B cell (primary cell): ENCODE measurements around the gene TANC1. TPM values are rescaled to one million over a fixed set of nuclear protein-coding genes. Genes with fewer than 3 reads are reported as not detected.

Source experiments
- ATAC-seq: fragments of 200-7000 bp; cut with Tn5 transposase; one replicate; pipeline ENCODE4 v1.10.0; 2021; ENCODE audit warnings: low read depth, mild to moderate bottlenecking, moderate number of reproducible peaks, moderate library complexity
- CTCF ChIA-PET: fragments of 350-600 bp; sonication (Branson Sonifier 250); formaldehyde crosslinking; loops from one replicate; lab custom pipeline; 2021; ENCODE audit warnings: antibody characterized with exemption, inconsistent platforms; lab: Charles Lee
- POLR2A ChIA-PET: fragments of 350-600 bp; sonication (Branson Sonifier 250); formaldehyde crosslinking; loops from one replicate; lab custom pipeline; 2021; ENCODE audit warnings: antibody characterized with exemption; lab: Charles Lee
- DNase-seq: peaks from one replicate; pipeline ENCODE4 v3.0.0; 2013
- H2AFZ ChIP-seq: 2 replicates; pipeline ENCODE4 v1.6.1; 2012; ENCODE audit warnings: mild to moderate bottlenecking, low read depth, low read length; ENCODE audit not compliant: insufficient read depth, poor library complexity, severe bottlenecking
- H3K27ac ChIP-seq, 2 donors: 1 replicate in 1 of 2; 2 replicates in 1 of 2; pipeline ENCODE4 v1.5.1; 2012 to 2013; ENCODE audit warnings: low read length in 2 of 2, mild to moderate bottlenecking in 2 of 2, moderate library complexity in 1 of 2
- H3K27me3 ChIP-seq, 4 experiments: fragments of 200-600 bp in 1 of 4; sonication (generic) in 1 of 4; replicated peaks in 1 of 4; 1 replicate in 2 of 4; 2 replicates in 2 of 4; pipeline versions ENCODE4 v1.6.1 to v1.7.0; 2013 to 2016; ENCODE audit warnings: low read length in 3 of 4, mild to moderate bottlenecking in 2 of 4, mixed read lengths in 1 of 4, moderate library complexity in 1 of 4; ENCODE audit not compliant: insufficient read depth in 4 of 4, control insufficient read depth in 3 of 4; ENCODE audit errors: control extremely low read depth in 1 of 4
- H3K36me3 ChIP-seq, 2 experiments: replicated peaks in 1 of 2; 1 replicate in 1 of 2; 2 replicates in 1 of 2; pipeline versions ENCODE4 v1.6.1 to v1.7.1; 2013; ENCODE audit warnings: low read length in 1 of 2; ENCODE audit not compliant: insufficient read depth in 2 of 2, control insufficient read depth in 1 of 2; ENCODE audit errors: control extremely low read depth in 1 of 2, extremely low read depth in 1 of 2
- H3K4me1 ChIP-seq, 2 donors: fragments of 200-600 bp in 1 of 2; sonication (generic) in 1 of 2; 1 replicate in 1 of 2; 2 replicates in 1 of 2; pipeline versions ENCODE4 v1.5.1 to v1.6.1; 2013 to 2017; ENCODE audit warnings: low read length in 2 of 2; ENCODE audit not compliant: control insufficient read depth in 2 of 2, insufficient read depth in 2 of 2
- H3K4me2 ChIP-seq: replicated peaks from 2 replicates; pipeline ENCODE3; 2012; ENCODE audit warnings: mild to moderate bottlenecking, low read depth, low read length; ENCODE audit not compliant: poor library complexity, severe bottlenecking
- H3K4me3 ChIP-seq, 5 experiments: fragments of 200-600 bp in 1 of 5; sonication (generic) in 1 of 5; 1 replicate in 3 of 5; 2 replicates in 2 of 5; pipeline versions ENCODE4 v1.5.1 to v1.7.0; 2011 to 2016; ENCODE audit warnings: low read length in 4 of 5, mild to moderate bottlenecking in 4 of 5, low read depth in 2 of 5, control low read depth in 1 of 5, moderate library complexity in 1 of 5; ENCODE audit not compliant: insufficient read depth in 1 of 5; ENCODE audit errors: control extremely low read depth in 1 of 5, extremely low read depth in 1 of 5
- H3K79me2 ChIP-seq: fragments of 200-600 bp; sonication (generic); one replicate; pipeline ENCODE4 v1.6.0; 2016; ENCODE audit warnings: low read length; ENCODE audit not compliant: control insufficient read depth, insufficient read depth
- H3K9ac ChIP-seq: fragments of 200-600 bp; sonication (generic); 2 replicates; pipeline ENCODE4 v1.6.1; 2017; ENCODE audit warnings: mild to moderate bottlenecking, low read length, moderate library complexity
- H3K9me3 ChIP-seq, 3 donors: one replicate each; pipeline versions ENCODE4 v1.6.1 to v1.7.1; 2013; ENCODE audit warnings: low read length in 2 of 3; ENCODE audit not compliant: control insufficient read depth in 2 of 3, insufficient read depth in 1 of 3; ENCODE audit errors: control extremely low read depth in 1 of 3
- H4K20me1 ChIP-seq: 2 replicates; pipeline ENCODE4 v1.6.0; 2012; ENCODE audit warnings: mild to moderate bottlenecking, low read length; ENCODE audit not compliant: insufficient read depth, control insufficient read depth, poor library complexity, severe bottlenecking
- H3K27ac Mint-ChIP-seq: one replicate; pipeline ENCODE4 v1.8.0; 2021; ENCODE audit warnings: mixed read lengths
- H3K27me3 Mint-ChIP-seq: one replicate; pipeline ENCODE4 v1.8.0; 2021; ENCODE audit warnings: mixed read lengths
- H3K4me1 Mint-ChIP-seq: one replicate; pipeline ENCODE4 v1.8.0; 2021; ENCODE audit warnings: mixed read lengths
- H3K4me3 Mint-ChIP-seq: one replicate; pipeline ENCODE4 v1.8.0; 2021; ENCODE audit warnings: mixed read lengths
- H3K9me3 Mint-ChIP-seq: one replicate; pipeline ENCODE4 v1.8.0; 2022; ENCODE audit warnings: mixed read lengths; ENCODE audit not compliant: insufficient read depth
- CTCF ChIP-seq: fragments of 200-600 bp; IDR thresholded peaks from one replicate; pipeline ENCODE4 v1.8.0; 2022; ENCODE audit warnings: antibody characterized with exemption, mild to moderate bottlenecking
- EZH2 ChIP-seq: IDR thresholded peaks from 2 replicates; pipeline ENCODE4 v1.6.1; 2012; ENCODE audit warnings: borderline replicate concordance, low read depth, mild to moderate bottlenecking, moderate library complexity, low read length; ENCODE audit not compliant: insufficient read depth, poor library complexity, severe bottlenecking
- WGBS: methylation state at CpG from one replicate; pipeline ENCODE4 v1.1.5; 2013; ENCODE audit warnings: missing lambda C conversion rate; ENCODE audit not compliant: insufficient coverage; 5-methylcytosine and 5-hydroxymethylcytosine counted together
- intact Hi-C: fragments of 100-400 bp; cut with micrococcal nuclease; formaldehyde crosslinking; loops from one replicate; pipeline ENCODE4 v1.10.0; 2022
- polyA plus RNA-seq: library from polyadenylated mRNA; depleted of rRNA; stranded (reverse); fragments of >200 nt; gene quantifications from 2 replicates; pipeline ENCODE4 v1.2.3, GENCODE V29; 2012
- total RNA-seq, 2 donors: library from RNA; stranded (reverse); fragments of 120-200 nt in 1 of 2; gene quantifications; 1 replicate in 1 of 2; 2 replicates in 1 of 2; pipeline versions ENCODE4 v1.2.3 to v1.2.4, GENCODE V29; 2013 to 2022

Gene TANC1
- total and polyA plus RNA-seq, 2 donors (not counting 1 experiment from before 2014, with no cell fraction given) = 0.13 TPM; not detected in 1

- H3K79me2 ChIP-seq = peaks cover 27% of the 10 kb centered on the region
- WGBS = 100% methylated on average over 1 of the region's 3 CpGs
- ChIA-PET POLR2A (no interaction called here), CTCF (no interaction called here)
- H3K4me2 ChIP-seq = no peak overlapping the region
- H3K27ac ChIP-seq = no peak overlapping the region
- DNase-seq = no peak
- no peak overlapping the region for H3K4me3 ChIP-seq
- no peak overlapping the region for H3K27ac Mint-ChIP-seq
- H3K4me1 ChIP-seq = no peaks in the 10 kb centered on the region
- H4K20me1 ChIP-seq = peaks cover 5% of the 10 kb centered on the region
- H3K9ac ChIP-seq = no peak overlapping the region
- H3K9me3 Mint-ChIP-seq = no peaks in the 10 kb centered on the region
- peaks cover 4 to 9% of the 10 kb centered on the region in 2 experiments for H3K36me3 ChIP-seq
- no peaks in the 10 kb centered on the region for H3K27me3 ChIP-seq
- no peaks in the 10 kb centered on the region for H3K4me1 Mint-ChIP-seq
- no peak for ATAC-seq
- H2AFZ ChIP-seq = no peak overlapping the region
- H3K4me3 Mint-ChIP-seq = no peak overlapping the region
- intact Hi-C loops = no loop called here
- H3K27me3 Mint-ChIP-seq = no peaks in the 10 kb centered on the region
- TF ChIP-seq EZH2 (no peak), CTCF (no peak)
- peaks cover 0 to 2% (median 0%) of the 10 kb centered on the region in 3 donors for H3K9me3 ChIP-seq
Observed at GRCh38 chr2:159266554-159266953, 298.1 kb downstream of the TANC1 start.

GRCh38 chr2:159267921-159268320 lies 299.5 kb downstream of the TANC1 start:
- no peak for TF ChIP-seq CTCF
- no peak for TF ChIP-seq EZH2
- intact Hi-C loops = no loop called here
- no peak for DNase-seq
- H3K27ac ChIP-seq = no peak overlapping the region
- Mint-ChIP-seq H3K27me3 (no peaks in the 10 kb centered on the region), H3K27ac (no peak overlapping the region), H3K4me1 (no peaks in the 10 kb centered on the region), H3K9me3 (no peaks in the 10 kb centered on the region), H3K4me3 (no peak overlapping the region)
- H2AFZ ChIP-seq = no peak overlapping the region
- H3K4me3 ChIP-seq = no peak overlapping the region
- ChIA-PET POLR2A (no interaction called here), CTCF (no interaction called here)
- peaks cover 5% of the 10 kb centered on the region for H4K20me1 ChIP-seq
- peaks cover 28% of the 10 kb centered on the region for H3K79me2 ChIP-seq
- no peaks in the 10 kb centered on the region for H3K4me1 ChIP-seq
- no CpG with 5 or more reads among the region's 1 CpG for WGBS
- H3K36me3 ChIP-seq = peaks cover 4 to 12% of the 10 kb centered on the region in 2 experiments
- no peak for ATAC-seq
- H3K9ac ChIP-seq = no peak overlapping the region
- no peak overlapping the region for H3K4me2 ChIP-seq
- H3K27me3 ChIP-seq = no peaks in the 10 kb centered on the region
- peaks cover 0 to 2% (median 0%) of the 10 kb centered on the region in 3 donors for H3K9me3 ChIP-seq
